Stimulated activated CD8-positive, alpha-beta memory T cell treated with anti-CD3 and anti-CD28 coated beads, Interleukin-12 subunit alpha, Interleukin-12 subunit beta, amount 100 ng/mL, for 24 hours (primary cell): ENCODE measurements around the gene FOXD3.

Experiments used
- DNase-seq: peaks from one replicate; pipeline ENCODE4 v3.0.0-alpha.2; 2020; ENCODE audit errors: extremely low read depth

Gene FOXD3

GRCh38 chr1:63362073-63362472 is 39.7 kb downstream of the FOXD3 start:
- no peak for DNase-seq

- DNase-seq = no peak
Observed at GRCh38 chr1:63362578-63362977, 40.2 kb downstream of the FOXD3 start.

DNA sequence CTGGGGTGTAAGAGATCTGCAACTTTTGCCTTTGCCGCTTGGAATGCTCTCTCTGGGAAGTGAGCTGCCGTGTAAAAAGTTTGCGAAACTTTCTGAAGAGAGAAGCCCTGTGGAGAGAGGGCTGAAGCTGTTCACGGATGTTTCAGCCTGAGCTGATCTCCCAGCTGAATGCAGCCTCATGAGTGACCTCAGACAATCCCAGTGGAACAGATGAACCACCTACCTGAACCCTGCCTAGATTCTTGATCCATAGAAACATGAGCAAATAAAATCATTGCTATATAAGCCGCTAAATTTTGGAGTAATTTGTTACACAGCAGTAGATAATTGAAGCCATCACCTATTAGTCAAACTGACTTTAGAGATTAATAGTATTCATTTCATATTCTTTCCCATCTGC is 40.6 kb downstream of the FOXD3 start:
- no peak for DNase-seq

GRCh38 chr1:63366908-63367214 is 44.5 kb downstream of the FOXD3 start:
- DNase-seq = no peak

DNA sequence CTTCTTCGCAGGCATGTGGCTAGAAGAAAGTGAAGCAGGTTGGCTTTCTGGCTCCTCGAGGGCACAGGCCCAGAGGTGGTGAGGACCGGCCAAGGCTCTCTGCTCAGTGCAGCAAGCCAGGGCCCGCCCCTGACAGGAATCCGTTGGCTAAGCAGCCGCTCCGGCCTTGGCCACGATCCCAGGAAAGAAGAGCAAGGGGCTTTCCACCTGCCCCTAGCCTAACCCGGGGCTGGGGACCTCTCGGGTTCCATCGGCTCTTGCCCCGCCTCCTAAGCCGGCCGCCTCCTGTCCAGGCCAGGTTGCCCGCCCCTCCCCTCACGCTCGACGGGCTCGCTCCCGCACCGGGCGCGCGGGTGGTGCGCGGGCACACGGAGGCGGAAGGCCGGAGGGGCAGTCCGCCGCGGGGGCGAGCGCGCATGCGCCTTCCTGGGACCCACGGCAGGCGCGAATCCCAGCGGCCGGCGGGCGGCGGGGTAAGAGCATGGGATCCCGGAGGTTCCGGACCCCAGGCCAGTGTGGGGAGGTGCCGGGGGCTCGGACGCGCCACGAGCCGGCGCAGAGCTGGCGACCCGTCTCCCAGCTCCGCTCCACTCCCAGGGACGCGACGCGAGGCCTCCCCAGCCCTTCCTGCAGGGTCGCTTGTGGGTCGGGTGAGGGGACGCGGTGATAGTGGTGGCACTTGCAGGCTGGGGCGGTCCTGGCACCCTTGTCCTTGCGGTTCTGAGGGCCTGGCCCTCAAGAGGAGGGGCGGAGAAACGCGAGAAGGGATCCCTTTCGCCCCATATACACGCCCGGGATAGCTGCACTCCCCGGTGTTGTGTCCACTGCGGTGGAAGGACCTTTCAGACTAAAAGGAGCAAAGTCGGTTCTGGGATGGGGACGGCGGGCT is 45.1 kb downstream of the FOXD3 start, which contains the start of gene ALG6:
Gene ALG6 (plus strand): TSS at position 413 of the 889 bp plus-strand sequence. CDS start 3,351 bp downstream, outside the sequence.
- peak; percentile 86 for DNase-seq

DNA sequence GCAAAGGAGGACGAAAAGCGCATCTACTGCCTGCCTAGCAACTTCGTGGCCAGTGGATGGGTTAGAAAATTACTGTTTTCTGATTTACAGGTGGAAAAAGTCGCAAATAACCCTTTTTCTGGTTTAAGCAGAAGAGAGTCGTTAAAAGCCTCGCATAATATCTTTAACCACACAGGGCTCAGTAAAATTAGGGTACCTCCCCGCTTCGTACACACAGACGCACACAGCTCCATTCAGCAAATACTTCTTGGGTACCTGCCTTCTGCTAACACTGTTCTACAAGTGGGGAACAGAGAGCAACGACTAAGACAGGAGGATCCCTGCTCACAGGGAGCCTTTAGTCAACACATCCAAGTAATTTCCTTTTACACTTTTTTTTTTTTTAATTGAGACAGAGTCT is 45.8 kb downstream of the FOXD3 start:
- no peak for DNase-seq
